ENCODE data around the gene DCP1B.

The DCP1B gene

GRCh38 chr12:1919763-1920162 lies 84.5 kb downstream of the DCP1B start:
- DNase-seq (ENCODE audit: low spot score), result no peak

- DNase-seq (ENCODE audit: low spot score), result no peak
These were observed 85.0 kb downstream of the DCP1B start for GRCh38 chr12:1919284-1919683.

- DNase-seq (ENCODE audit: low spot score), result no peak
These were observed 85.4 kb downstream of the DCP1B start for GRCh38 chr12:1918884-1919236.

- no peak for DNase-seq (ENCODE audit: low spot score)
These were observed 86.0 kb downstream of the DCP1B start, which contains the start of gene CACNA2D4 for GRCh38 chr12:1918081-1918883. Gene CACNA2D4 (minus strand): TSS chr12:1918652. CDS start chr12:1918473, 179 bp downstream.

- DNase-seq (ENCODE audit: low spot score), result no peak
These were observed 86.8 kb downstream of the DCP1B start for GRCh38 chr12:1917172-1918070.

- peak; percentile 38 for DNase-seq (ENCODE audit: low spot score)
These were observed 87.7 kb downstream of the DCP1B start for GRCh38 chr12:1916371-1917171.

- DNase-seq (ENCODE audit: low spot score), result no peak
These were observed 88.9 kb downstream of the DCP1B start for GRCh38 chr12:1915082-1915968.

GRCh38 chr12:1914114-1914911 lies 89.9 kb downstream of the DCP1B start:
- DNase-seq (ENCODE audit: low spot score), result no peak

GRCh38 chr12:1913377-1914113 lies 90.7 kb downstream of the DCP1B start:
- DNase-seq (ENCODE audit: low spot score), result no peak

GRCh38 chr12:1912580-1913376 lies 91.5 kb downstream of the DCP1B start:
- DNase-seq (ENCODE audit: low spot score), result no peak

GRCh38 chr12:1911598-1912575 lies 92.4 kb downstream of the DCP1B start:
- no peak for DNase-seq (ENCODE audit: low spot score)

GRCh38 chr12:1910468-1910867 lies 93.8 kb downstream of the DCP1B start:
- DNase-seq (ENCODE audit: low spot score), result no peak

- DNase-seq (ENCODE audit: low spot score), result no peak
These were observed 95.5 kb downstream of the DCP1B start for GRCh38 chr12:1908758-1909157.

- DNase-seq (ENCODE audit: low spot score), result no peak
These were observed 96.3 kb downstream of the DCP1B start for GRCh38 chr12:1907652-1908611.

GRCh38 chr12:1906579-1906978 lies 97.7 kb downstream of the DCP1B start:
- DNase-seq (ENCODE audit: low spot score), result no peak

- DNase-seq (ENCODE audit: low spot score), result no peak
These were observed 99.4 kb downstream of the DCP1B start for GRCh38 chr12:1904875-1905274.

All from cerebellar cortex (tissue), 1 donor.